OCI-LY3 (cell line): Measurements from ENCODE around the gene ST6GALNAC5.

Experiments
- H2AFZ ChIP-seq: fragments of 200-600, 300-600 bp; shearing (Covaris generic); 2 replicates; pipeline ENCODE4 v1.6.0; 2014; ENCODE audit warnings: antibody characterized with exemption, low read depth, low read length
- H3K27ac ChIP-seq: fragments of 200-600, 300-600 bp; sonication (generic); 2 replicates; pipeline ENCODE4 v1.5.1; 2014; ENCODE audit warnings: mild to moderate bottlenecking, low read length, moderate library complexity, mixed read lengths
- H3K27me3 ChIP-seq: fragments of 200-600, 300-600 bp; sonication (generic); 2 replicates; pipeline ENCODE4 v1.6.1; 2014; ENCODE audit warnings: low read depth, low read length, mixed read lengths
- H3K36me3 ChIP-seq: fragments of 200-600, 300-600 bp; sonication (generic); replicated peaks from 2 replicates; pipeline ENCODE3; 2014; ENCODE audit warnings: low read depth, low read length, mixed read lengths
- H3K4me1 ChIP-seq: fragments of 300-600, 200-600 bp; sonication (generic); 2 replicates; pipeline ENCODE4 v1.6.1; 2014; ENCODE audit warnings: low read length, mixed read lengths
- H3K4me2 ChIP-seq: fragments of 200-600, 300-600 bp; sonication (generic); 2 replicates; pipeline ENCODE4 v1.6.1; 2014; ENCODE audit warnings: low read length, mixed read lengths
- H3K4me3 ChIP-seq: fragments of 300-600, 200-600 bp; sonication (generic); 2 replicates; pipeline ENCODE4 v1.5.1; 2014; ENCODE audit warnings: antibody characterized with exemption, mild to moderate bottlenecking, low read length, moderate library complexity
- H3K79me2 ChIP-seq: fragments of 300-600, 200-600 bp; shearing (Covaris generic); 2 replicates; pipeline ENCODE4 v1.6.1; 2014; ENCODE audit warnings: mild to moderate bottlenecking, low read length, mixed read lengths
- H3K9ac ChIP-seq: fragments of 300-600, 200-600 bp; shearing (Covaris generic); 2 replicates; pipeline ENCODE4 v1.6.0; 2014; ENCODE audit warnings: mild to moderate bottlenecking, low read length, moderate library complexity
- H3K9me3 ChIP-seq: fragments of 200-600, 300-600 bp; shearing (Covaris generic); 2 replicates; pipeline ENCODE4 v1.6.1; 2014; ENCODE audit warnings: low read length, mixed read lengths; ENCODE audit not compliant: insufficient read depth
- H4K20me1 ChIP-seq: fragments of 200-600, 300-600 bp; sonication (generic); 2 replicates; pipeline ENCODE4 v1.6.1; 2016; ENCODE audit warnings: low read length, mixed read lengths; ENCODE audit not compliant: insufficient read depth
- EZH2phosphoT487 ChIP-seq: fragments of 200-600 bp; shearing (Covaris generic); IDR thresholded peaks from 2 replicates; pipeline ENCODE4 v1.6.1; 2018; ENCODE audit warnings: antibody characterized with exemption, mixed run types, low read depth
- TF ChIP-seq, protein P1 (sequence below): fragments of 200-600, 300-600 bp; sonication (generic); IDR thresholded peaks from 2 replicates; pipeline ENCODE4 v1.5.1; 2014; ENCODE audit warnings: antibody characterized with exemption, low read length, low read depth

The ST6GALNAC5 gene

GRCh38 chr1:77031106-77031662, 163.9 kb downstream of the ST6GALNAC5 start:
- H4K20me1 ChIP-seq, result no peaks in the 10 kb centered on the region
- H3K4me1 ChIP-seq, result no peaks in the 10 kb centered on the region
- no peak for TF ChIP-seq EZH2phosphoT487
- TF ChIP-seq, protein P1, sequence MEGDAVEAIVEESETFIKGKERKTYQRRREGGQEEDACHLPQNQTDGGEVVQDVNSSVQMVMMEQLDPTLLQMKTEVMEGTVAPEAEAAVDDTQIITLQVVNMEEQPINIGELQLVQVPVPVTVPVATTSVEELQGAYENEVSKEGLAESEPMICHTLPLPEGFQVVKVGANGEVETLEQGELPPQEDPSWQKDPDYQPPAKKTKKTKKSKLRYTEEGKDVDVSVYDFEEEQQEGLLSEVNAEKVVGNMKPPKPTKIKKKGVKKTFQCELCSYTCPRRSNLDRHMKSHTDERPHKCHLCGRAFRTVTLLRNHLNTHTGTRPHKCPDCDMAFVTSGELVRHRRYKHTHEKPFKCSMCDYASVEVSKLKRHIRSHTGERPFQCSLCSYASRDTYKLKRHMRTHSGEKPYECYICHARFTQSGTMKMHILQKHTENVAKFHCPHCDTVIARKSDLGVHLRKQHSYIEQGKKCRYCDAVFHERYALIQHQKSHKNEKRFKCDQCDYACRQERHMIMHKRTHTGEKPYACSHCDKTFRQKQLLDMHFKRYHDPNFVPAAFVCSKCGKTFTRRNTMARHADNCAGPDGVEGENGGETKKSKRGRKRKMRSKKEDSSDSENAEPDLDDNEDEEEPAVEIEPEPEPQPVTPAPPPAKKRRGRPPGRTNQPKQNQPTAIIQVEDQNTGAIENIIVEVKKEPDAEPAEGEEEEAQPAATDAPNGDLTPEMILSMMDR, result no peak
- no peak overlapping the region for H3K4me2 ChIP-seq
- H3K9me3 ChIP-seq, result no peaks in the 10 kb centered on the region
- no peaks in the 10 kb centered on the region for H3K36me3 ChIP-seq
- no peak overlapping the region for H3K4me3 ChIP-seq
- H3K27me3 ChIP-seq, result no peaks in the 10 kb centered on the region
- H3K79me2 ChIP-seq, result no peaks in the 10 kb centered on the region
- no peak overlapping the region for H2AFZ ChIP-seq
- H3K9ac ChIP-seq, result no peak overlapping the region
- H3K27ac ChIP-seq, result no peak overlapping the region

GRCh38 chr1:77036560-77036959, 169.3 kb downstream of the ST6GALNAC5 start:
- Histone ChIP-seq H3K4me2 (no peak overlapping the region), H3K27me3 (no peaks in the 10 kb centered on the region), H3K9ac (no peak overlapping the region), H3K4me1 (no peaks in the 10 kb centered on the region), H2AFZ (no peak overlapping the region), H4K20me1 (no peaks in the 10 kb centered on the region), H3K36me3 (no peaks in the 10 kb centered on the region), H3K9me3 (no peaks in the 10 kb centered on the region), H3K4me3 (no peak overlapping the region), H3K27ac (no peak overlapping the region), H3K79me2 (no peaks in the 10 kb centered on the region)
- TF ChIP-seq, protein P1, result no peak

DNA sequence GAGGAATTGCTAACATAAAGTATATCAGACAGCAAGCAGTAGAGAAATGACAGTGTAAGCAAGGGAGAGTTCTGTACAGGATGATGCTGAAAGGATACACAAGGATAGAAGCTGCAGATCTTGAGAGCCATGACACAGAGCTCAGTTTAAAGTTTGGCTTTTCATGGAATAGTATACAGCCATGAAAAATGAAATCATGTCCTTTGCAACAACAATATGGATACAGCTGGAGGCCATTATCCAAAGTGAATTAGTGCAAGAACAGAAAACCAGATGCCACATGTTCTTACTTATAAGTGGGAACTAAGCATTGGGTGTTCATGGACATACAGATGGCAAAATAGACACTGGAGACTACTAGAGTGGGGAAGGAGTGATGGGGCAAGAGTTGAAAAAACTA, 169.8 kb downstream of the ST6GALNAC5 start:
- Histone ChIP-seq H3K27me3 (no peaks in the 10 kb centered on the region), H3K9ac (no peak overlapping the region), H3K27ac (no peak overlapping the region), H4K20me1 (no peaks in the 10 kb centered on the region), H3K36me3 (no peaks in the 10 kb centered on the region), H3K4me2 (no peak overlapping the region), H2AFZ (no peak overlapping the region), H3K9me3 (no peaks in the 10 kb centered on the region), H3K4me1 (no peaks in the 10 kb centered on the region), H3K4me3 (no peak overlapping the region), H3K79me2 (no peaks in the 10 kb centered on the region)
- TF ChIP-seq, protein P1, result no peak
- TF ChIP-seq EZH2phosphoT487, result no peak

DNA sequence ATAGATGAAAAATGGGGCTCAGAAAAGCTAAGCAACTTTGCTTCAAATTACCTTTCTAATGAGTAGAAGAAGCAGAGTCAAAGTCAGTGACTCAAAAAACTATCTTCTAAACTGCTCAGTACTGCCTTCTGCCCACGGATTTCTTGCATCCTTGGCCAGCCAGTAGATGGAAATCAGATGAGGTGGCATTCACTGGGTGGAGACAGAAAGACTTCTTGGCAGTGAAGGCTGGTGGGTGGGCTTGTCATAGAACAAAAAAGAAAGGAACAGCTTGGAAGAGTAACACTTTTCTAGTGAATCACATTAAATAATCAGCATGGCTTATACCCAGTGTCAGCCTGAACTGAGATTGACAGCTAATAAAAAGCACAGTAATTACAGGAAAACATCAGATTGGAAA, 170.7 kb downstream of the ST6GALNAC5 start:
- no peak overlapping the region for H3K27ac ChIP-seq
- no peak overlapping the region for H3K9ac ChIP-seq
- H3K36me3 ChIP-seq, result no peaks in the 10 kb centered on the region
- no peaks in the 10 kb centered on the region for H4K20me1 ChIP-seq
- no peaks in the 10 kb centered on the region for H3K9me3 ChIP-seq
- H3K27me3 ChIP-seq, result no peaks in the 10 kb centered on the region
- H3K4me3 ChIP-seq, result no peak overlapping the region
- H2AFZ ChIP-seq, result no peak overlapping the region
- no peaks in the 10 kb centered on the region for H3K4me1 ChIP-seq
- H3K79me2 ChIP-seq, result no peaks in the 10 kb centered on the region
- TF ChIP-seq, protein P1, result no peak
- TF ChIP-seq EZH2phosphoT487, result no peak
- no peak overlapping the region for H3K4me2 ChIP-seq
